Pons (tissue), 1 donor: ENCODE data around the gene CLPTM1.
"Not testable (repeated sequence)": the region's sequence is repeated elsewhere in the genome, so short reads cannot be mapped to it uniquely, and the experiment has no call there.

ENCODE experiments used
- DNase-seq: peaks from one replicate; pipeline ENCODE4 v3.0.0-alpha.2; 2016; ENCODE audit warnings: low spot score

CLPTM1 gene

GRCh38 chr19:44954649-44955504 lies at the start of gene CLPTM1:
CLPTM1 (plus strand) TSS chr19:44955380; CDS start chr19:44955396, 16 bp downstream.
- DNase-seq: peak; percentile 96

- peak; percentile 70 for DNase-seq
These were observed 49.6 kb upstream of the CLPTM1 start, which contains the start of gene APOE for GRCh38 chr19:44905437-44906160. APOE (plus strand) TSS chr19:44905796; CDS start chr19:44906625, 829 bp downstream.

- no peak for DNase-seq
These were observed 47.6 kb upstream of the CLPTM1 start for GRCh38 chr19:44907613-44908012.

GRCh38 chr19:44908074-44908835 lies 46.9 kb upstream of the CLPTM1 start:
- no peak for DNase-seq

GRCh38 chr19:44908836-44909261 lies 46.3 kb upstream of the CLPTM1 start:
- no peak for DNase-seq

- no peak for DNase-seq
These were observed 45.4 kb upstream of the CLPTM1 start for GRCh38 chr19:44909775-44910174.

GRCh38 chr19:44911896-44912295 lies 43.3 kb upstream of the CLPTM1 start:
- DNase-seq: not testable (repeated sequence)

GRCh38 chr19:44912854-44913253 lies 42.3 kb upstream of the CLPTM1 start:
- peak; percentile 82 for DNase-seq

- DNase-seq: not testable (repeated sequence)
These were observed 41.4 kb upstream of the CLPTM1 start for GRCh38 chr19:44913512-44914432.

- peak; percentile 86 for DNase-seq
These were observed 40.6 kb upstream of the CLPTM1 start, which contains the start of gene APOC1 for GRCh38 chr19:44914433-44915206. APOC1 (plus strand) TSS chr19:44914608; CDS start chr19:44914892, 284 bp downstream.

GRCh38 chr19:44924243-44924725 lies 30.9 kb upstream of the CLPTM1 start:
- DNase-seq: no peak

GRCh38 chr19:44925114-44925891 lies 29.9 kb upstream of the CLPTM1 start:
- peak; percentile 84 for DNase-seq

- not testable (repeated sequence) for DNase-seq
These were observed 28.7 kb upstream of the CLPTM1 start for GRCh38 chr19:44926245-44927077.

GRCh38 chr19:44927746-44928145 lies 27.4 kb upstream of the CLPTM1 start:
- DNase-seq: no peak

- DNase-seq: no peak
These were observed 25.1 kb upstream of the CLPTM1 start for GRCh38 chr19:44930088-44930487.

GRCh38 chr19:44931541-44931940 lies 23.6 kb upstream of the CLPTM1 start:
- DNase-seq: no peak

GRCh38 chr19:44939668-44940067 lies 15.5 kb upstream of the CLPTM1 start:
- no peak for DNase-seq

GRCh38 chr19:44942067-44942571 lies 13.1 kb upstream of the CLPTM1 start, which contains the start of gene APOC4:
APOC4 (plus strand) TSS chr19:44942237; CDS start chr19:44942278, 41 bp downstream.
- DNase-seq: no peak
